Measurements from ENCODE around the gene TACC2.

GRCh38 chr10:122082616-122083477 lies 93.9 kb downstream of the TACC2 start:
- TF ChIP-seq ETV6 (IDR thresholded peaks at IDR 0.05; ENCODE audit: borderline replicate concordance in 1 of 2, low read depth in 2 of 2, low read length in 1 of 2), result no peak
- no peak for TF ChIP-seq ETV6 (CRISPR knock-in tag; IDR thresholded peaks at IDR 0.05; ENCODE audit: borderline replicate concordance)
- TF ChIP-seq ZNF140 (CRISPR knock-in tag; IDR thresholded peaks at IDR 0.05), result no peak
- TF ChIP-seq CTCF (IDR thresholded peaks at IDR 0.05 in 2 of 3, conservative IDR thresholded peaks at IDR 0.05 in 1 of 3; ENCODE audit: insufficient read depth in 2 of 3, low read depth in 1 of 3, low read length in 3 of 3), result no peak
- no peak for TF ChIP-seq CEBPG (CRISPR knock-in tag; IDR thresholded peaks at IDR 0.05)
- TF ChIP-seq CEBPG (tag; conservative IDR thresholded peaks at IDR 0.05 in 1 of 2, IDR thresholded peaks at IDR 0.05 in 1 of 2), result no peak
- no peak for TF ChIP-seq TCF7 (IDR thresholded peaks at IDR 0.05; ENCODE audit: borderline replicate concordance)
- no peak for TF ChIP-seq PURB (CRISPR knock-in tag; IDR thresholded peaks at IDR 0.05; ENCODE audit: low read depth)
- TF ChIP-seq BRCA1 (IDR thresholded peaks at IDR 0.05), result no peak
- TF ChIP-seq BRCA1 (CRISPR knock-in tag; IDR thresholded peaks at IDR 0.05), result no peak
- TF ChIP-seq ZFP1 (CRISPR knock-in tag; IDR thresholded peaks at IDR 0.05), result no peak
- TF ChIP-seq ZNF639 (CRISPR knock-in tag; conservative IDR thresholded peaks at IDR 0.05 in 1 of 2, IDR thresholded peaks at IDR 0.05 in 1 of 2), result no peak
- no peak for TF ChIP-seq SIN3A (IDR thresholded peaks at IDR 0.05; ENCODE audit: borderline replicate concordance in 2 of 2, control insufficient read depth in 1 of 2, low read depth in 2 of 2, low read length in 2 of 2)
